GM18502 (cell line): Measurements from ENCODE around the gene PEF1.

Experiments
- ATAC-seq: cut with Tn5 transposase; IDR thresholded peaks from one replicate; pipeline ENCODE4 v1.9.1; 2021; ENCODE audit warnings: mild to moderate bottlenecking; ENCODE audit not compliant: unreplicated experiment, poor library complexity

The PEF1 gene

GRCh38 chr1:31617916-31618746 is 26.5 kb downstream of the PEF1 start:
- ATAC-seq = no peak

GRCh38 chr1:31617218-31617915 is 27.3 kb downstream of the PEF1 start, which contains the start of gene HCRTR1:
Gene HCRTR1, plus strand, starts transcription at chr1:31617689. Its CDS starts 1,504 bp downstream, at chr1:31619193.
- no peak for ATAC-seq

- no peak for ATAC-seq
Observed at GRCh38 chr1:31615939-31616338, 28.7 kb downstream of the PEF1 start.

GRCh38 chr1:31615414-31615813 is 29.3 kb downstream of the PEF1 start:
- no peak for ATAC-seq

- no peak for ATAC-seq
Observed at GRCh38 chr1:31614414-31615005, 30.2 kb downstream of the PEF1 start.

- ATAC-seq = no peak
Observed at GRCh38 chr1:31609514-31610118, 35.1 kb downstream of the PEF1 start.

- ATAC-seq = no peak
Observed at GRCh38 chr1:31607360-31607759, 37.3 kb downstream of the PEF1 start.

- peak; percentile 96 for ATAC-seq
Observed at GRCh38 chr1:31605908-31606427, 38.7 kb downstream of the PEF1 start.

- no peak for ATAC-seq
Observed at GRCh38 chr1:31602081-31602480, 42.6 kb downstream of the PEF1 start.

GRCh38 chr1:31600641-31601040 is 44.0 kb downstream of the PEF1 start:
- no peak for ATAC-seq

- no peak for ATAC-seq
Observed at GRCh38 chr1:31598980-31599379, 45.7 kb downstream of the PEF1 start.

GRCh38 chr1:31596737-31597097 is 48.0 kb downstream of the PEF1 start:
- no peak for ATAC-seq

GRCh38 chr1:31595836-31596736 is 48.6 kb downstream of the PEF1 start:
- no peak for ATAC-seq

GRCh38 chr1:31593770-31594632 is 50.7 kb downstream of the PEF1 start:
- no peak for ATAC-seq

- no peak for ATAC-seq
Observed at GRCh38 chr1:31593136-31593665, 51.5 kb downstream of the PEF1 start.

- no peak for ATAC-seq
Observed at GRCh38 chr1:31592132-31592531, 52.5 kb downstream of the PEF1 start.

GRCh38 chr1:31591425-31592093 is 53.1 kb downstream of the PEF1 start:
- ATAC-seq = no peak
